GM21717 (cell line): Measurements from ENCODE around the gene EDN3.
"Not testable (repeated sequence)": the region's sequence is repeated elsewhere in the genome, so short reads cannot be mapped to it uniquely, and the experiment has no call there.

Experiments used
- ATAC-seq: cut with Tn5 transposase; IDR thresholded peaks from one replicate; pipeline ENCODE4 v1.9.1; 2021; ENCODE audit warnings: mild to moderate bottlenecking, moderate library complexity; ENCODE audit not compliant: unreplicated experiment

Gene EDN3

DNA sequence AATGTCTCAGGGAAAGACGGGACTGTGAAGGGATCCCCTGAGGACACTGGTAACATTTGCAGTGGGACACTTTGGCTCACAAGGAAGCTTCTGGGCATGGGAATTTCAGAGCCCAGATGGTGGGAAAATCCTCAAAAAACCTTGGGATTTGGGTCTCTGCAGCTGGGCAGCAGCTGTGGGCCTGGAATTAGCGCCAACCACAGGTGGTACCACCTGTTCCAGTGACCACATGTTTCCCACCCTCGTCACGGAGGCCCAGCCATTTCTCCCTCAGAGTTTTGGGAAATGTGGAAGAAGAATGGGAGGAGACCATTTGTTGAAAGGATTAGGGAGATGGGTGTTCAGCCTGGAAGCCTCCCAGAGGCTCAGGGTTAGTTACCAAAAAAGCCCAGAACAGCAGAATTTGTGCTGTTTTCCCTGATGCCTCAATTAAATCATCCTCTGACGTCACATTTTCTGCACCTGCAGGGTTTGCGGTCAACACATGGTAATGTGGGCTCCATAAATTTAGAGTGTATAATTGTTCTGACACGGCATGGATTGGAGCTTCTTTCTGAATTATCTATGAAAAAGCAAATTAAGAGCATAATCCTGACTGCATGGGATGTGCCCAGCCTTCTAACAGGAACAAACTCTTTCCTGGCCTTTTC is 34.4 kb downstream of the EDN3 start:
- no peak for ATAC-seq

DNA sequence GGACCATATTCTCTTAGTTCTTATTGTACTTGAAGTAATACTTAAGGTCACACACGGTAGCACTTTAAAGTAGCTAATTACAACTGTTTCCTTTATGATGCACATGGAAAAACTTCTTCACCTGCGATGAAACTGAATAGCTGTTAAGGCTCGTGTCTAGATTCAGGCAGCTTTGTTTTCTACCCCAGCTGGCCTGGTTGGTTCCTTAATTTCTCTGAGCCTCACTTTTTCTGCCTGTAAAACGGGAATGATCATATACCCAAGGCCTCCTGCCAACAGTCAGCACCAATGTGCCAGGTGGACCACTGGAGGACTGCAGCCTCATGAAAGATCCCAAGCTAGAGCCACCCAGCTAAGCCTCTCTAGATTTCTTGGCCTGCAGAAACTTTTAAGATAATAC is 35.0 kb downstream of the EDN3 start:
- ATAC-seq = no peak

DNA sequence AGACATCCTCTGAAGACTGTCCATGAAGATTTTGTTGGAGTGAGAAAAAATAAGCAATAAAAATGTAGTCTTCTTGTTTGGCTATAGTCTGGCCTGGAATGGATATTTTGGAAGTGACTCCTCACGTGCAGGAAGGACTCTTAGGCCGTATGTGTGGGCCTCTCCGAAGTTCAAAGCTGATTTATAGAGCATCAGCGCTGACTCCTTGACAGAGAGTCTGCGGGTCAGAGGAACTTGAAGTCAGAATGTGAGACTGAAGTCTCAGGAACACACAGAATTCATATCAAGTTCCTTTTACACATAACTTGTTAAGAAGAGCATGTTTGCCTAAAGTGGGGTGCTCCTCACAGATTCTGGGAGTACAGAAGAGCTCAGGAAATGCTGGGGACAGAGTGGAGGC is 36.1 kb downstream of the EDN3 start:
- ATAC-seq = no peak

DNA sequence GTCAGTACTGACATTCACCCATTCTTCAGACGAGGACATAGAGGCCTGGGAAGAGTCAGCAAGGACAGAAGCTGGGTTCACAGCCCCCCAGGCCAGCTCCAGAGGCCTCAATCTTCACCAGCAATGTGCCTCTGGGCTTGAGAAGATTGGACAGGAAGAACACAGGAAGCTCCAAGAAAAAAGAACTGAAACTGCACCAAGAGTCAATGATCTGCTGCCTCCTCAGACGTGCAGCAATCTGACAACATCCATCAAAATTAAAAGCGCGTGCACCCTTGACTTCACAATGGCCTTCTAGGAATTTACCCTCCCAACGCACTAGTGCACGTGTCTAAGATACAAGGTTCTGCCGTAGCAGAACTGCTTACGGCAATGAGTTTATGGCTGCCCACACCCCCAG is 38.0 kb downstream of the EDN3 start:
- not testable (repeated sequence) for ATAC-seq

DNA sequence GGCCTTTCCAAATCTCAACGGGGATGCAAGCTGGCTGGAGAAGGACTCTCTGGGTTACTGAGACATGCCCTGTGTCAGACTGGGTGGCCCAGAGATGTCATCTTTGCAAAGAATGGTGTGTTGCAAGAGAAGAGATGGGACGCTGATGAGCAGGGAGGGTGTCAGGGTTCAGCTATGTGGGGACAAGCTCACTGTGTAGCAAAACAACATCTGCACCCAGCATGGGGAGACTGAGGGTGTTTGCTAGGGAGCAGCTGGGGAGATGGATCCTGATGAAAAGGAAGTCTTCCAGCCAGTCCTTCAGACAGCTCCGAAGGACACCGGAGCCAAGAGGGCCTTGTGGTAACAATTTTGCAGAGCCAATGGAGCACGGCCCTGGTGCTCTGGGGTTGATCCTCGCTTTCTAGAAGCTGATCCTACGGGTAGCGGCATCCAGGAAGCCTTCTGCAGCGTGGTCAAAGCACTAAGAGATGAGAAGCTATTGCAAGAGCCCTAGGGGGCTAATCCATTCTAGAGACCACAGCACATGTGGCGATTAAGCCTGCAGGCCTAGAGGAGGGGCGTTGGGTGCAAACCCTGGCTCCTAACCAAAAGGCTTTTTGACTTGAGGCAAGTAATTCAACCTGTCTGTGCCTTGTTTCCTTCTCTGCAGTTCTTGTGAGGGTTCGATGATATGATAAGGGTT is 39.9 kb downstream of the EDN3 start:
- ATAC-seq = no peak

DNA sequence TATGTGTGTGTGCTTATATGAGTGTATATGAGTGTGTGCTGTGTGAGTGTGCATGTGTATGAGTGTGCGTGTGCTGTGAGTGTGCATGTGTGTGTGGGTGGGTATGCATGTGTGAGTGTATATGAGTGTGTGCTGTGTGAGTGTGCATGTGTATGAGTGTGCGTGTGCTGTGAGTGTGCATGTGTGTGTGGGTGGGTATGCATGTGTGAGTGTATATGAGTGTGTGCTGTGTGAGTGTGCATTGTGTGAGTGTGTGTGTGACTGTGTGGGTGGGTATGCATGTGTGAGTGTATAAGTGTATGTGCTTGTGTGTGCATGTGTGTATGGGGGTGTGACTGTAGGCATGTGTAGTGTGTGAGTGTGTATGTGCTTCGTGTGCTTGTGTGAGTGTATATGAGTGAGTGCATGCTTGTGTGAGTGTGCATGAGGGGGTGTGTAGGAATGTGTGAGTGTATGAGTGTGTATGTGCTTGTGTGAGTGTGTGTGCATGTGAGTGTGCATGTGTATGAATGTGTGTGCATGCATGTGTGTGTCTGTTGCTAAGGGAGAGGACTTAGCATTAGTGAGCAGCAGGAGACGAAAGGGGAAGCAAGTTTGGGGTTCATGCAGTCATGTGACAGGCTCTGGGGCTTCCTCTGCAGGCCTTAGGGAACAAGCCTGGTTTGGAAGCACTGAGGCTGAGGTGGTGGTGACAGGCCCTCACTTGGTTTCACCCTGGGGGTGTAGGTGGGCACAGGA is 41.0 kb downstream of the EDN3 start:
- not testable (repeated sequence) for ATAC-seq

DNA sequence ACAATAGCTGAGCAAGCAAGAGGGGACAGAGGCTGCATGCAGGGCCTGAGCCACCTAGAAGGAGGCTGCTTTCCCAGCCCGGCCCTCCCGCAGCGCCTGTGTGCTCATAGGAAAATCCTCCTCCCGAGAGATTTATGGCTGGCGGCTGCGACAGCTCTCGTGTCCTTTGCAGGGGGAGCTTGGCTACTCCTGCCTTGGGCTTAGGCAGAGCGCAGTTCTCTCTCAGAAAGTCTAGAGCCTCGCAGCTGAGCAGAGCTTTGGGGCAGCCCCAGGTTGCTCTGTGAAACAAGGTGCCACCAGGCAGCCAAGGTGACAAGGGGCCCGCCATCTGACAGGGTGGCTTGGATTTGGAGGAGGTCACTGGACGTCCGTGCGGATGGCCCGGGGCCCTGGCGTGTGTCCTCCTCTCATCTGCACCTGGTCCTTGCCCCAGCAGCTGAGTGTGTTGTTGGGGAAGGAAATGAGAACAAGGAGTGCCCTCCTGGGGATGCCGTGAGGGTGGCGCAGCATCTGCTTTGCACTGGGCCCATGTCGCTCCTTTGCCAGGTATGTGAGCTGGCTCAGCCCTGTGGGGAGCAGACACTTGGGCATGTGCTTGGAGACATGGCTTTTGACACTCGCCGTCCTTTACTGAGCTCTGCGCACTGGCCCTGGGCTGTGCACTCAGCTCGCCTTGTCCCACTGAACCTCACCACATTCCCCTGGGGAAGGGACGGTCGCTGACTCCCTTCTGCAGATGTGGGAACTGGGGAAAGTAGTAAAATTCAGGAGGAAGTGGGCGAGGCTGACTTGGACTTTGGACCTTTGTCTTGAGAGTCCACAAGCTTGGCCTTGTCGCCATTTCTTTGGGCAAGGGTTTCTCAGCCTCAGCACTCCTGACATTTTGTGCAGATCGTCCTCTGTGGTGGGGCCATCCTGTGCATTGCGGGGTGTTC is 41.9 kb downstream of the EDN3 start:
- no peak for ATAC-seq

DNA sequence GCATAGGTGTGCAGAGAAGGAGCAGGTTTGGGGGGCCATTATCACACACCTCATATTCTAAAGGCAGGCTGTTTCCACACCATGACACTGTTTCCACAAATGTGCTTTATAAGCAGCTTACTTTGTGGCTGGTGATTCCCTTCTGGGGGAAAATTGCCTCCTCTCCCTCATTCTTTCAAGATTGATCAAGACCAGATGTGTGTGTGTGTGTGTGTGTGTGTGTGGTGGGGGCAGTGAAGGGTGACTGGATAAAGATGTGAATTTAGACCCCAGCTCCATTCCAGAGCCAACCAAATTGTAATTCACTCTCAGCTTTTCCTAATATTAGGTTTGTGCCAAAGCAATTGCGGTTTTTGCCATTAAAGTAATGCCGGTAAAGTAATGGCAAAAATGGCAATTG is 45.6 kb downstream of the EDN3 start:
- ATAC-seq = no peak

DNA sequence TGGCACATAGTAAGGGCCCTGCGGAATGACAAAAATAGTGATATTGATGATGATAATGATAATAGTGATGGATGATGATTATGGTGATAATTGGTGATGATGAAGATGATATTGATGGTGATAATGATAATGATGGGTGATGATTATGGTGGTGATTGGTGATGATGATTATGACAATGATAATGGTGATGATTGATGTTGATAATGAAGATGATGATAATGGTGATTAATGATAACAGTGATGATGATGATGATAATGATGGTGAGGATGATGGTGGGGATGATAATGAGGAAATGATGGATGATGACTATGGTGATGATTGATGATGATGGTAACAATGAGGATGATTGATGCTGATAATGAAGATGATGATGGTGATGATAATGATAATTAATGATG is 48.9 kb downstream of the EDN3 start:
- ATAC-seq = no peak

DNA sequence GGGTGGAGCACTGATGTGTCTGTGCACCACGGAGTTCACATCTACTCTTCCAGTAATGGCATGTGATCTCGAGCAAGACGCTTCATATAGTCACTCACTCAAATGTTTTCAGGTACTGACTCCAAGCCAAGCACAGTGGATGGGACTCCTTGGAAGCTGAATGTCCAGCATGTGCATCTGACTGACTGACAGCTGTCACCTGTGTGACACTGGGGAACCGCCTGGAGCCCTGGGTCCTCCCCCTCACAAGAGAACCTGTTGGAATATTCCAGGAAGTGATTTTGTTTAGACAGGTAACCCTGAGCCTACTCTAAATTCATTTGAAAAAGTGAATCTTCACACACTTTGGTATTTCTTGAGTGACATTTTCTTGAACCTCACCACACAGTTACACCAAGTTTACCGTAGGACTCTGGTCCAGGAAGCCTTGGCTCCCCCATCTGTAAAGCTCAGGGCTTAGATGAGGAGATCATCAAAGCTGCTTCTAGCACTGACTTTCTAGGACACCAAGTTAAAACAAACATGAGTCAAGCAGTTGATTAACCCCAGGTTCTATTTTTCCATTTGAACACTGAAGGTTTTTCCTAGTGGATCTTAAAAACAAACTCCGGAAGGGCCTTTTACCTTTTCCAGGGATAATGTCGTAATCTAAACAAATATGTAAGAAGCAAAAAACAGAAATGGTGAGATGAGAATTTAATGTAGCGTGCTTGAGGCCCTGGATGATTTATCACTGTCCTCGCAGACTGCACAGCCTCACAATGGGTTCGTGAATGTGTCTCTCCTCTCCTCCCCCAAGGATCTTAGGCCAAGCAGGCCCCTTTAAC is 50.1 kb downstream of the EDN3 start:
- no peak for ATAC-seq

DNA sequence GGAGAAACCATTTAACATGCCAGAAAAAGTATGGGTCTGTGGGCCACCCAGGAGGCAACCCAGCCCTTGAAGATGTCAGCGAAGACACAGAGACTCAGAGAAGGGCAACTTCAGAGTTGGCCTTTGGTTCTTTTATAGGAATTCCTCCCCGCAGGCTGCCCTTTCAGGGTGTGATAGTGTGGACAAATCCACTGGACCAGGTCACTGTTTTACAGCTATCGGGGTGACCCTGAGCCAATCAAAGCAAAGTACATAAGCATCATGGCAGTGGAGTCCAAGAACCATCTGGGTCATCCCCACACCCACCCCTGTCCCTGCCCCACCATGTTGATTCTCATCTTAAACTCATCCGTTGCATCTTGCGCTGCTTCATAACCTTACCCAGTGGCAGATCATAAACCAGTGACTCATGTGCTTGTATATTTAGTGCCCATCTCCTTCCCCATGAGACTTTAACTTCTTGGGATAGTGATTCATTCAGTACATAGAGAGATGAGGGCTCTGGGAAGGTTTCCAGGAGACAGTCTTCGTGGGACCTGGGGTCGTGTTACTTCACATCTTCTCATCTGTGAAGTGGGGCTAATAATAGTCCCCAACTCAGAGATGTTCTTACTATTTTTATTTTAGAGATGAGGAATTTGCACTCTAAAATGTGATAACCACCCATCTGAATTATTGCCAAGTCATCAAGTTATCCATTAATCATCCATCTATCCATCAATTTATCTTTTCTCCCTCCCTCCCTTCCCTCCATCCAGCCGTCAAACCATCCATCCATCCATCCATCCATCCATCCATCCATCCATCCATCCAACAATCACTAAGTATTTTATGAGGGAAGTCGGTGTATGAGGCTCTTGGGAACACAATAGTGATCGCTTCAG is 51.0 kb downstream of the EDN3 start:
- ATAC-seq = no peak

DNA sequence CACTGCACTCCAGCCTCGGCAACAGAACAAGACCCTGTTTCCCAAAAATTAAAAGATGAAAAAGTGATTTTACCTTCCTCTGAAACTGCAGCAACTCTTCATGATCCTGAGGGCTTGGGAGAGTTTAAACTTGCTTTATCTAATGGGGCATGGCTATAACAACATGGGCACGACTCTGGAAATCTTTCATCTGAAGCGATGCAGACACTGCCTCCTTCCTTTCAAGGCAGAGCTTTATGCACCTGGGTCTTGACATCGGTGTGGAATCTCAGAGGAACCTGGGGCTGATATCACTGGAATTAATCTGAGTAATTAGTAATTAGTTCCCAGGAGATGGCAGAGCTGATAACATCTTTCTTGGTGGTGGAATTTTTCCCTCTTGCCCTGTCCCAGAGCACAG is 52.1 kb downstream of the EDN3 start:
- ATAC-seq = no peak

DNA sequence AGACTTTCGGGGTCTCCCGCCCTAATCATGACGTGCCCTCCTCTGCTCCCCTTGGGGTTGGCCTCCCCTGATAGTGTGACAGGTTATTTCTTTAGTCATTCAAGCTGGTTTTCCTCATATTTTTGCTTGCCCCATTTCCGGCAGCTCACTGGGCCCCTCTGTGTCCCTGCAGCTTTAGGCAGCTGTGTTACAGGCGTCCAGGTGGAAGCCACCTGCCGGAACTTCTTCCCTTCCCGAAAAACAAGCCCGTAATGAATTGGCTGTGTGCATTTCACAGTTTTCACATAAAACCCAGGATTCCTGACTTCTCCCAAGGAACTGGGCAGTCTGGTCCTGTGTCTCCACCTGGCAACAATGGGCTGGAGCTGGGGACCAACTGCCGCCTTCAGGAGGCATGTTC is 52.6 kb downstream of the EDN3 start:
- no peak for ATAC-seq

DNA sequence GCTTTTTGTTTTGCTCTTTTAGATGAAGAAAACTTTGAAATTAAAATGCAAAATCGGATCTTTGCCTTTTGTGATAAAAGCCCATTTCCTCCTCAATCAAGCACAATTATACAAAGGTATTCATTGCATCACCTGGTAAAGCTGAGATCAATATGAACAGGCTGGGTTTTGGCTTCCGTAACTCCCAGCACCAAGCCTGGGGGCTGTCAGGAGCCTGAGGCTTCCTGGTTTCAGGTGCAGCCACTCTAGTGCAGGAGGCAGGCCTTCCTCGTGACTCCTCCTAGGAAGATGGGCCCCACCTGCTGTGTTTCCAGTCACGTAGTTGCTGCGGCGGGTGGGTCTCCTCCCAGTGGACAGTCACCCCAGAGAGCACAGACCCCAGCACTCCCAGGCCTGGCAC is 54.0 kb downstream of the EDN3 start:
- no peak for ATAC-seq

DNA sequence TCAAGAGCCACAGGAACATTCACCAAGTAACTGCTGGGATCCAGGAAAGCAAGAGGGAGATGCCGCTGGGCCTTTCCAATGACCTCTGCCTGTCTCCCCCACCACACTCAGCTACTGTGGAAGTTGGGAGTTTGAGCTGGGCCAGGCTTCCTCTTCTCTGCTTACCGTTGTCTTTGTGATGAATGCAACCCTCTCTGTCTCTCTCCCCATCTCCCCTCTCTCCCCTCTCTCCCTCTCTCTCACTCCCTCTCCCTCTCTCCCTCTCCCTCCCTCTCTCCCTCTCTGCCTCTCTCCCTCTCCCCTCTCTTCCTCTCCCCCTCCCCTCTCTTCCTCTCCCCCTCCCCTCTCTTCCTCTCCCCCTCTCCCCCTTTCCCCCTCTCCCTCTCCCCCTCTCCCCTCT is 54.8 kb downstream of the EDN3 start:
- ATAC-seq = no peak

DNA sequence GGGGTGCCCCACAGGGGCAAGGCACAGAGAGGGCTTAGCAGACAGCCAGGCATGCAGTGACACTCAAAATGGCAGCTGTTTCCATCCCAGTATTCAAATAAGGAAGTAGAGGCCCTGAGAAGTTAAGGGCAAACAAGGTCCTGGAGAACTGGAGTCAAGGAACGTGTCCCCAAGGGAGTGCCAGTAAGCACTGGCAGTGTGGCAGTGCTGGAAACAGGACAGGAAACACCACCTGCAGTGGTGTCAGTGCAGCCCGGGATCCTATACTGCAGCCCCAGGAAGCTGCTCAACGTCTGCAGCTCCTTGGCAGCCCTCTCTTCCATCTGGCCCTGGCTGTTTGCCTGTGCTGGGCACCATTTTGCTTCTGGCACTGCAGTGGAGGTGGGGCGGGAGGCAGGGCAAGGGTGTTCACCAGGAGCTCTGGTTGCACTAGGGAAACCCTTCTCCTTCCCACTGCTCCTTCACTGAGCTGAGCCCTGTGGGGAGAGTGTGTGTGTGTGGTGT is 56.3 kb downstream of the EDN3 start:
- no peak for ATAC-seq

DNA sequence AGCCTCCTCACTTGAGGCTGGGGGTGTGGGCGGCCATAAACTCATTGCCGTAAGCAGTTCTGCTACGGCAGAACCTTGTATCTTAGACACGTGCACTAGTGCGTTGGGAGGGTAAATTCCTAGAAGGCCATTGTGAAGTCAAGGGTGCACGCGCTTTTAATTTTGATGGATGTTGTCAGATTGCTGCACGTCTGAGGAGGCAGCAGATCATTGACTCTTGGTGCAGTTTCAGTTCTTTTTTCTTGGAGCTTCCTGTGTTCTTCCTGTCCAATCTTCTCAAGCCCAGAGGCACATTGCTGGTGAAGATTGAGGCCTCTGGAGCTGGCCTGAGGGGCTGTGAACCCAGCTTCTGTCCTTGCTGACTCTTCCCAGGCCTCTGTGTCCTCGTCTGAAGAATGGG is 58.4 kb downstream of the EDN3 start:
- not testable (repeated sequence) for ATAC-seq

DNA sequence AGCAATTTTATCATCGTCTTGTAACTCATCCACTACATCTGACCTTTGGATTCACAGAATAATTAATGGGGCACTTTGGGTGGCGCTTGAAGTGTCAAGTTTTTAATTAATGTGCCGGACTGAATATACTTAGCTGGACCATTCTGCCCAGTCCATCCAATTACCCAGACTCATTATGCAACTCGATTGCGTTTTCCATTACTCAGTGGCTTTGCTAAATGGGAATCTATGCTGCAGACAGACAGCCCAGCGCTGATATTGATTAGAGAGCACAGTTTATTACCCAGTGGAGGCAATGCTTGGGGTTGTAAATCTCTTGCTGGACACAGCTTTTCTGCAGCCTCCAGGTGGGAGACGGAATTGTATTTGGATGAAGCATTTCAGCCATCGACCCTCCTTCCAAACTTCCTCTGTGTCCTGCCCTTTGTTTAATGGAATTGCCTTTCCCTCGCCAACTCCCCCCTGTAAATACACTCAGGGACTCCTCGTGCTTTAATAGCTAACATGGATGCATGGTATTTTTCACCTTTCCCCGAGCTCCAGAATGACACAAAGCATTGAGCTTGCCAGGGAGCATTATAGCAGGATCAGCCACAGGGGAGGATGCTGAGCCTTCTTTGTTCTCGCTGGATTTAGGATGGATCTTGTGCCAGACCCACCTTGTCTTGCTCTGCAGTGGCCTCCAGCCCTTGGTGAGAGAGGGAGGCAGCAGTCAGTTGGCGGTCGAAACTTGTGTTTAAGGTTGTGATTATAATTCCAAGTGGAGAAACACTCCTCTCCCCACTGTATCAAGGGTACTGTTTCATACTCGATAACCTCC is 59.7 kb downstream of the EDN3 start:
- ATAC-seq = no peak
